ENCODE measurements around the gene ZNF385B.
A peak's percentile ranks its signal among the peaks of the same experiment; 100 is the strongest.

Gene ZNF385B

DNA sequence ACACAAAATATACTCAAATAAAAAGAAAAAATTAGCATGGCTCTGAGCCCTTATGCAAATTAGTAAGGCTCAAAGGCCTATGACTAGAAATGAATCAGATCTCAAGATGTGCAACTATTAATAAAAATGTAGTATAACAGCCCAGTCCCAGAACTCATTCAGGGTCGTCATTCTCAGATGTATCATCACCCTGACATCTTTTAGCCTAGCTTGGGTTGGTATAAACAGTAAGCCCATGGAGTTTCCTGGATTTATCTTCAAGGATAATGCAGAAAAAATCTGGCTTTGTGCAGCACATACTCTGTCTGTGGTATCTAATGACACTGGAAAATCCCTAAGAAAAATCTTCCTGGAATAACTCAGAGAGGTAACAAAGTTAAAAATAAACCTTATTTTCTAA lies 239.3 kb downstream of the ZNF385B start:
- in situ Hi-C loops (cut with HindIII; ENCODE audit: low pct_ligation_motif_present, low pct_unique_long_range_greater_than_20kb, low sequenced_read_pairs): no loop called here
- DNase-seq: no peak

DNA sequence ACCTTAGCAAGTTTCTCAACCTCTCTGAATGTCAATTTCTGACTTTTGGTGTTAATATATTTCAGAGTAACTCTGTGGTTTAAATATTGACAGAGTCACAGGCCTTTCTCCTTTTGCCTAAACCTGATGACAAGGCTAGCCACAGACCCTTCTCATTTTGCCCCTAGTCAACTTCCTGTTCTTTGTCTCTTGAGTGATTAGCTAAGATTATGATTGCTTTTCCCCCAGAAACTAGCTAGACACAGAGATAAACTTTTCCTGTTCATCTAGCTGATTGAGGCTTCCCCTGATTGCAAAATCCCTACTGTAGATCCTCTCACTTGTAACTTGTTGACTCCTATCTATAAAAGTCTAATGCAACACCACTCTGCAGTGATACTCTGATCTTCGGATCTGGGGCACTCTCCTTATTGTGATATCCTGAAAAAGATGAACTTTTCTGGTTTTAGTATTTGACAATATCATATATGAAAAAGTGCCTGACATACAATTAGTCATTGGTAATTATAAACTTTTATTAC lies 241.4 kb downstream of the ZNF385B start:
- in situ Hi-C loops (cut with HindIII; ENCODE audit: low pct_ligation_motif_present, low pct_unique_long_range_greater_than_20kb, low sequenced_read_pairs): no loop called here
- no peak for DNase-seq

DNA sequence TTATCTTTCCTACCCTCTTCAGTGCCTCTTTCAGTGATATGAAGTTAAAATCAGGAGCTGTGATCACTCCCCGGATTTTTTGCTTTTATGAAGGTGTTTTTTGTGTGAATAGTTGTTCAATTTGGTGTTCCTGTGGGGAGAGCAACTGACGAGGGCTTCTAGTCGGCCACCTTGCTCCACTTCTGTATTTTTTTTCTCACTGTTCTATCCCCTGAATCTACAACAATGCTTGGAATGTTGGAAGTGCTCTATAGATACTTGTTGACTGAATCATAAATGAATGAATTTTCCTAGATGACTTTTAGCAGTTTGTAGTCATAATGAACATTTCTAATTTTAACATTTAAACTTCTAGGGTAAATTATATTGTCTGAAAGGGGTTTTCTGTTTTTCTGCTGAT lies 247.3 kb downstream of the ZNF385B start:
- in situ Hi-C loops (cut with HindIII; ENCODE audit: low pct_ligation_motif_present, low pct_unique_long_range_greater_than_20kb, low sequenced_read_pairs): no loop called here
- DNase-seq: no peak

DNA sequence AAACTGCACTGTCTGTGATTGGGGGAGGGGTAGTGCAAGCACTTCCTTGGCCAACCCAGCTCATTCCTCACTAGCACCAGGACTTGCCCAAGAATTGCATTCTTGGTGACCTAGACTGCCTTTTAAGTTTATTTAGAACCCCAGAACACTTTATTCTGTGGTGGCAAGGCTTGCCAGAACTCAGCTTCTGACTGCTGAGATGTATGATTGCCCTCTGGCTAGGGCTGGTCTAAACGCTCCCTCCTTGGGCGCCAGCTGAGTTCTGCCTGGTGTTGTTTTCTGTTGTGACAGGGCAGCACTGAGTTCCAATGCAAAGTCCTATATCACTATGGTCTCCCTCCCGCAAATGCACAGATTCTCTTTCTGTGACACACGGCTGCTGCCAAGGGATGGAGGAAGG lies 247.7 kb downstream of the ZNF385B start:
- no peak for DNase-seq
- in situ Hi-C loops (cut with HindIII; ENCODE audit: low pct_ligation_motif_present, low pct_unique_long_range_greater_than_20kb, low sequenced_read_pairs): no loop called here

DNA sequence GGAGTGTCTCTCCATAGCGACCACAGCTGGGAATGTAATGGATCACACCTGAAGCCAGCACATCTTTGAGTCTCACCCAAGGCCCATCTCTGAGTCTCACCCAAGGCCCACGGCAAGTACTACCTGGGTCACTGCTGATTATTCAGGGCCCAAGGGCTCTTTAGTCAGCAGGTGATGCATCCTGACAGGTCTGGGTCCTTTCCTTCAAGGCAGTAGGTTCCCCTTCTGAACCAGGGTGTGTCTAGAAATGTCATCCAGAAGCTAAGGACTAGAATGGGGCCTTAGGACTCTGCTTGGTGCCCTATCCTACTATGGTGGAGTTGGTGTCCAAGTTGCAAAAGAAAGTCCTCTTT lies 248.1 kb downstream of the ZNF385B start:
- in situ Hi-C loops (cut with HindIII; ENCODE audit: low pct_ligation_motif_present, low pct_unique_long_range_greater_than_20kb, low sequenced_read_pairs): no loop called here

DNA sequence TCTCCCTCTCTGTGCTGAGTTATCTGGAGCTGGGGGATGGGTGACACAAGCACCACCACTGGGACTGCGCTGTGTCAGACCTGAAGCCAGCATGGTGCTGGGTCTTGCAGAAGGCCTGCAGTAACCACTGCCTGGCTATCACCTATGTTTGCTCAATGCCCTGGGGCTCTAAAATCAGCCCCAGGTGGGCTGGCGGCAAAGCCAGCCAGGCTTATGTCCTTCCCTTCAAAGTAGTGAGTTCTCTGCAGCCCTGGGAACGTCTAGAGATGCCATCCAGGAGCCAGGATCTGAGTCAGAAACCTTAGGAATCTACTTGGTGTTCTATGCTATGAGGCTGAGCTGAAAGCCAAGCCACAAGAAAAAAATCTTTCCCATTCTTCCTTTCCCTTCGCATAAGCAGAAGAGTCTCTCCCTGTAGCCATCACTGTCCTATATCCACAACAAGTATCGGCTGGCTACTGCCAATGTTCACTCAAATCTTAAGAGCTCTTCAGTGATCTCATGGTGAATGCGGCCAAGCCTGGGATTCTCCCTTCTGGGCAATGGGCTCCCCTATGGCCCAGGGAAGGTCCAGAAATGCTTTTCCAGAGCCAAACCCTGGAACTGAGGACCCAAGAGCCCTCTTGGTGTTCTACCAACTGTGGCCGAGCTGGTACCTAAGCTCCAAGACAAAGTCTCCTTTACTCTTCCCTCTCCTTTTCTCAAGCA lies 248.7 kb downstream of the ZNF385B start:
- DNase-seq: no peak
- in situ Hi-C loops (cut with HindIII; ENCODE audit: low pct_ligation_motif_present, low pct_unique_long_range_greater_than_20kb, low sequenced_read_pairs): no loop called here

More for the DNA sequence above, 248.1 kb downstream of the ZNF385B start:
- no peak for DNase-seq

DNA sequence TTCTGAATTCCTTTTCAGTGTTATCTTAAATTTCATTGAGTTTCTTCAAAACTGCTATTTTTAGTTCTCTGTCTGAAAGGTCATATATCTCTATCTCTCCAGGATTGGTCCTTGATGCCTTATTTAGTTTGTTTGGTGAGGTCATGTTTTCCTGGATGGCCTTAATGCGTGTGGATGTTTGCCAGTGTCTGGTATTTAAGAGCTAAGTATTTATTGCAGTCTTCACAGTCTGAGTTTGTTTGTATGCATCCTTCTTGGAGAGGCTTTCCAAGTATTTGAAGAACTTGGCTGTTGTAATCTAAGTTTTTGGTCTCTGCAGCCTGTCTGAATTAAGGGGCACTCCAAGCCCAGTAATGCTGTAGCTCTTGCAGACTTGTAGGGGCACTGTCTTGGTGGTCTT lies 249.3 kb downstream of the ZNF385B start:
- in situ Hi-C loops (cut with HindIII; ENCODE audit: low pct_ligation_motif_present, low pct_unique_long_range_greater_than_20kb, low sequenced_read_pairs): no loop called here
- no peak for DNase-seq

DNA sequence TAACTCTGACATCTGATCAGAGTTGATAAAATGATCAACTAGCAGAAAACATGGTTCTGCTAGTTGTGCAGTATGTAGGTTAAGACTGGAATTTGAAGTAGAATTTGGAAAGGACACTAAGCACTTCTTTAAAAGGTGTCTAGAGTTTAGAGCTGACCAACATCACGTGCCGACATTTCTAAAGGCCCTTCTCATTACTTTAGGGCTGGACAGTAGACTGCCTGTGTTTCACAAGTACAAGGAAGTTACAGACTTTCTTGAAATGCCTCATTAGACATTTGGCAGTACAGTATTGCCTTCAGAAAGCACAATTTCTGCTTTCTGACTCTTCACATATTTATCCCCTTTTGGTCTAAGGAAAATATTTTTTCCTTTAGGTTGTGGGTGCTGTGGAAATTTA lies 255.3 kb downstream of the ZNF385B start:
- in situ Hi-C loops (cut with HindIII; ENCODE audit: low pct_ligation_motif_present, low pct_unique_long_range_greater_than_20kb, low sequenced_read_pairs): no loop called here

DNA sequence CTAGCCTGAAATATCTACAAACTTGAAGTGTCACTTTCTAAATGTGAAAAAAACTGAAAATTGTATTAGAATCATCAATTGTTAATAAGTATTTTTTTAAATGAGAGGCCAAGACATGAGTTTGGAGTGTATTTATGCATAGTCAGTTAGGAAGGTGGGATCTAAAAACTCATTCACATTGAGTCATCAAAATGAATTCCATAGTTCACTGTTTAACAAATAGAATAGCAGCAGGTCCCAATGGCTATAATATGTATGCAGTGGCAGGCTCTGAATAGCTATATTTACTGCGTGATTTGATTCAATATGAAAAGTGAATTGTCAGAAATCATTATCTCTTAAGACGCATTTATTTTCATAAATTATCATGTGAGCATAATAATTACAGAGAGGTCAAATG lies 256.1 kb downstream of the ZNF385B start:
- DNase-seq: no peak
- in situ Hi-C loops (cut with HindIII; ENCODE audit: low pct_ligation_motif_present, low pct_unique_long_range_greater_than_20kb, low sequenced_read_pairs): no loop called here

More for the DNA sequence above, 255.3 kb downstream of the ZNF385B start:
- no peak for DNase-seq

DNA sequence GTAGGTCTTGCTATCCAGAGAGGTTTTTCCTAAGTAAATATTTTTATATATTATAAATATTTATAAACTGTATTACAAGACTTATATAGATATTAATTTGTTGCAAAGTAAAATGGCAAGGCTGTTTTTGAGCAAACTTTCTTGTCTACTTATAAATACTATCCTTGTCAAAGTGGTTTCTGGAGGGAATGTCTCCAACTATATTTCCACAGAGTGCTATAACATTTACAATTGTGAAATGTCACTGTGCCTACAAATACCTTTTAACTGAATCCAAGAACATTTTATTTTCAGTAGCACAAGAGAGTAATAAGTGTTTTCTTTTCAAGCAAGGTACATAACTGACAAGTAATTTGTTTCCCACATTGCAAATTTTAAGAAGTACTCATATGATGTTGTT lies 256.8 kb downstream of the ZNF385B start:
- in situ Hi-C loops (cut with HindIII; ENCODE audit: low pct_ligation_motif_present, low pct_unique_long_range_greater_than_20kb, low sequenced_read_pairs): no loop called here
- no peak for DNase-seq

DNA sequence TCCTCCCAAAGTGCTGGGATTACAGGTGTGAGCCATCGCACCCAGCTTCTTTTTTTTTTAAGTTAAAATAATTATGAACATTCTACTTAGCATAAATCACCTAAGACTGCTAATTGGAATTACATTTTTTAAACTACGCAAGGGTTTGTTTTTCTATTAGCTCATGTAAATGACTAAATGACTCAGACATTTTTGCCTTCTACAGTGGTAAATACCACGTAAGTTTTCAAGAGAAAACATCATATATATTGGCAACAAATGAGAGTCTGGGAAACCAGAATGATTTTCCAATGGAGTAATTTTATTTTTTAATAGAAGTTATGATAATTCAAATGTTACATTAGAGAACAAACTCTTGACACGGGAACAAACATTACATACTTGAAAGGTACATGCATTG lies 259.0 kb downstream of the ZNF385B start:
- in situ Hi-C loops (cut with HindIII; ENCODE audit: low pct_ligation_motif_present, low pct_unique_long_range_greater_than_20kb, low sequenced_read_pairs): no loop called here

DNA sequence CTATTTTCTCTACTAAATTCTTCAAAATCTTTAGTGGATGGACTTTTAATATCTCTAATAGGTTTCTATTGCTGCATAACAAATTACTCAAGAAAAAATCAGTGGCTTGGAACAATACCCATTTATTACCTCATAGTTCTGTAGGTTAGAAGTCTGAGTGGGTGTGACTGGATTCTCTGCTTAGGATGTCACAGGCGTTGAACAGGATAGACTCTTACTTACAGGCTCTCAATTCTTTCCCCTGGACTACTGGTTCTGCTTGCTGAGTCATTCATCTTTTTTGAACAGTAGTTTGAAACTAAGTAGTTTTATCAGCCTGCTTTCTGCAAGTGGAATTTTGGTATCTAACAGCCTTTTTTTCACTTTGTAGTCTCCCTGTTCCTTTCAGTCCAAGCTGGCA lies 265.4 kb downstream of the ZNF385B start:
- in situ Hi-C loops (cut with HindIII; ENCODE audit: low pct_ligation_motif_present, low pct_unique_long_range_greater_than_20kb, low sequenced_read_pairs): no loop called here

More for the DNA sequence above, 259.0 kb downstream of the ZNF385B start:
- DNase-seq: no peak

DNA sequence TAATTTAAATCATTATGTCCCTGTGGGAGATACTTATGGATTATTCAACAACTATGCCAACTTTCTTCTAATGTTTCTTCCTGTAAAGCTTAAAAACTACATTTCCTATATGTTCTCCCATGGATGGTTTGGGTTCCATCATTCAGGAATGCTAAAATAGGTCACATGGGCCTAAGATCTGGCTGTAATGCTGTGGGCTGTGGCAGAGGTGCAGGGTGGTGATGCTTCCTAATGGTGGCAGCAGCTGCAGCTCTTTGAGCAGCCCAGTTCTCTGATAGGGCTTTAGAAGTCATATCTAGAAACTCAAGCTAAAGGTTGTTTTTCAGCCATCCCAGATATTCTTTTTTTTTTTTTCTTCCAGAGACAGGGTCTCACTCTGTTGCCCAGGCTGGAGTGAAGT lies 266.1 kb downstream of the ZNF385B start:
- in situ Hi-C loops (cut with HindIII; ENCODE audit: low pct_ligation_motif_present, low pct_unique_long_range_greater_than_20kb, low sequenced_read_pairs): no loop called here
- DNase-seq: peak; percentile 8

More for the DNA sequence above, 265.4 kb downstream of the ZNF385B start:
- no peak for DNase-seq

DNA sequence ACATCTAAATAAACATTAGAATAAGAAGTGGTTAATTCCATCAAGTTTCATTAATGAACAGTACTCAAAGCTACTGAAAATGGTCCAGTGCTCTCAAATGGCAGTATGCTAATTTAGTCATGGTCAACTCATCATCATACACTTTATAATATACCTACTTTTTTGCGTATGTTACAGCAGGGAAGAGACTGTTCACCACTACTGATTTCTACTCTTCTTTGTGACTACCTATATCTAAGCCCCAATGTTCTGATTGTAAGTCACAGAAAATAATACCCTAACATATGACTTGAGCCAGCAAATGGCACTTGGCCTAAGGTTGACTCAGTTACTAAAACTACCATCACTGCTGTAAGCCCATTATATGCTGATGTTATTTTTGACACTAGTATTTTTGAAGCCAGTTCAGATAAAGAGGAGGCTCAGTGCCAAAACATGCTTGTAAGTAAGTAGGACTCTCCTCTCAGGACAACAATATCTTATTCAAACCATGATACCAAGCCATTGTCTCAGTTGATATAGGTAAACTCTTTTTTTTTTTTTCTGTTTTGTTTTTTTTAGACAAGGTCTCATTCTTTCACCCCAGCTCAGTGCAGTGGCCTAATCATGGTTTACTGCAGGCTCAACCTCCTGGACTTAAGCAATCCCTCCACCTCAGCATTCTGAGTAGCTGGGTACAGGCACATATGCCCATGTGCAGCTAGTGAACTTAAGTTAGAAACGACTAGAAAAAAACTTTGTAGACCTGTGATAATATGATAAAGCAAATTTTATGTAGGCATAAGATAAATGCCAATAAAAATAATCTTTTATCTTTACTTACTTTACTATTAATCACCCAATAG lies 266.9 kb downstream of the ZNF385B start:
- in situ Hi-C loops (cut with HindIII; ENCODE audit: low pct_ligation_motif_present, low pct_unique_long_range_greater_than_20kb, low sequenced_read_pairs): no loop called here
- no peak for DNase-seq

DNA sequence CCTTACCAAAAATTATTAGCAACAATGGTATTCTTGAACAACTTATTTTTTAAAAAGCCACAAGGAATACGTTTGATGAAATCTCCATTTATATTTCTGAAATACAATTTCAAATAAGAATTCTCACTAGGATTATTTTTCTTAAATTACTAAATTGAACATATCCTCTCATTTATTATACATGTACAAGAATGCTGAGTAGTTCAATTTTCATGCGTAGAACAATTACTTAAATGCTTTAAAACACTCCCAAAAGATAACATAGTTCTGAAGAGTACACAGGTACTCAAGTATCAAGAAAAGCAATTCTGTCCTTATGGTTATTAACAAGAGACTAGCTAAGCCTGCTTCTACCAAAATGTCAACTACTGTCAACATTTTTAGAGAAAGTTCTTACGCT lies 268.1 kb downstream of the ZNF385B start:
- in situ Hi-C loops (cut with HindIII; ENCODE audit: low pct_ligation_motif_present, low pct_unique_long_range_greater_than_20kb, low sequenced_read_pairs): no loop called here
- DNase-seq: no peak

DNA sequence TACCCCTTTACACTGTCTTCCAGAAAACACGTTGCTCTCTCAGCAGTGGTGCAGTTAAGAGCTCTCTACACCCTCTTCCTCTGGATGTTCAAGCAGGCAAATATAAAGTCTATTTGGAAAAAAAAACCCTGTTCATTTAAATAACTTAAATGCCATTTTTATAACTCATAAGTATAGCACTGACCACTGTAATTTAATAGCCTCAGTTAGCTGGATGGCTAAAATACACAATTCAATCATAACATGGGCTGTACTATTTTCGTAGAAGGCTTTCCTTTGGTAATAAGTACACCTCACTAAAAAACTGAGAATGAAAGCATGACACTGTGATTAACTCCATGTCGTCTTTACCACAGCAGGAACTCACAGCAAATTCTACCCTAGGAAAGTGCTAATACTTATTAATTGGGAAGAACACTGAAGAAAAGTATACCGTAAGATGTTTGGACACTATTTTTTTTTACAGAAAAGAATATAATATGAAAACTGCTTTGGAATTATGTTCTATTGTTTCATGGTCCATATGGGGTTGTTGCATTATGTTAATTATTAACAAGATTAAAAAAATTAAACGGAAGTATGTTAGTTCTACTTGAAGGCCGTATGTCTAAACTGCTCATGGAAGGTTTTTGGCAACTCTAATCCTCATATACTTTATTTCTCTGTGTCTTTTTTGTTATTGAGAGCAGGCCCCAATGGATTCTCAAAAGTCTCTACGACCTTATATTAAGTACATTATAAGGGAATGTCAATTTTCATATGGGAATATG lies 269.1 kb downstream of the ZNF385B start:
- DNase-seq: no peak
- in situ Hi-C loops (cut with HindIII; ENCODE audit: low pct_ligation_motif_present, low pct_unique_long_range_greater_than_20kb, low sequenced_read_pairs): no loop called here

DNA sequence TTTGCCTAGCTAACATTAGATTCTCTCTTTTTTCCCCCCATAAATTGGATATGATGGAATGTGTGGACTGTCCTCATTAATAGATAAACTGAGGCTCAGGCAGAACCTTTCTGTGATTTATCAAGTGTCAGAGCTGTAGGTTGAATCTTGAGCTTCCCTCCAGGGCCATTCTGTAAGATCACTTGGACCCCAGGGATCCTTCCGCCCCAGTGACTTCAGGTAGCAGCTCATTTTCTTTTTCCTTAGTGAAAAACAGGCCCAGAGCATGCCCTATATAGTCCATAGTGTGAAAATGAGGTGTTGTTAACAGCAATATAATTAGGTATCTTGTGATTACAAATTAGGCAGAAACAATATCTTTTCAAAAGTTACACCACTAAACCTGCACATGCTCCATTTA lies 269.7 kb downstream of the ZNF385B start:
- in situ Hi-C loops (cut with HindIII; ENCODE audit: low pct_ligation_motif_present, low pct_unique_long_range_greater_than_20kb, low sequenced_read_pairs): no loop called here
- no peak for DNase-seq

DNA sequence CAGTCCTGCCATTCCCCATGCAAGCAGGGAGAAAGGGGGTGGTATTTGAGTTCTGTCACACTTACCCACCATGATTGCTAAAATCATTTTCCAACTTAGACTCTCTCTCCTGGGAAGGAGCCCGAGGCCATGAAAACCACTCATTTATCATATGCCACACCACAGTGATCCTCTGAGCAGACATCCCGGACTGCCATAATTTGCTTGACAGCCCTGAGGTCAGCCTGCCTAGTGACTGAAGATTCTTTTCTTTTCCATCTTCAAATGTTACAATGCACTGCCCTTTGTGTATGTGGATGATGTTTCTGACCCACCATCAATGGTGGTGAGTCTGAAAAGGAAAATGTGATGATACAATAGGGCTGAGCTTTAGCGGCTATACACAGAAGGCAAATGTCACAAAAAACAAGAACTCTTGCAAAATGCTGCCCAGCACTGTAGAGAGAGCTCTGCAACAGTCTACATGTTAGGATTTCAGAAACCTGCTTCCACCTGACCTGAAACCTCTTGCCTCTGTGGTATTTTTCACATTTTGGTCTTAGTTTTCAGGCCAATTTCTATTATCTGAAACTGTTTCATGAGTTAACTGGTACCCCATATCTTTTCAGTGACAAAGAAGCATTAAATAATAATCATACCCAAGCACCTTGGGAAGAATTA lies 272.8 kb downstream of the ZNF385B start:
- no peak for DNase-seq
- in situ Hi-C loops (cut with HindIII; ENCODE audit: low pct_ligation_motif_present, low pct_unique_long_range_greater_than_20kb, low sequenced_read_pairs): no loop called here

DNA sequence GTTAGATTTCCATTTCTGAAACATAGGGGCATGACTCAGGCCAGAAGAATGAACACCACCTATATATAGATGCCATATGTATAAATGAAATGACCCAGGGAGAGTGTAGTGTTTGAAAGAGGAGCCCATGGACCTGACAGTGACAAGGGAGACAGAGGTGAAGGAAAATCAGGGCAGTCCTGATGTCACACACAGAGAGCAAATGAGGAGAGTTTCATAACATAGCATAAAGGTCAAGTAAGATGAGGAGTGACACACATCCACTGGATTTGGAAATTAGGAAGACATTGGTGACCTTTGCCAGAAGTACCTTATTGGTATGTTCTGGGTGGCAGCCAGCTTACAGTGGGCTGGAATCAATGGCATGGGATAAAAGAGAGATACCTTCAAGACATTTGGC lies 276.7 kb downstream of the ZNF385B start:
- no peak for DNase-seq

More for the DNA sequence above, 276.7 kb downstream of the ZNF385B start:
- in situ Hi-C loops (cut with HindIII; ENCODE audit: low pct_ligation_motif_present, low pct_unique_long_range_greater_than_20kb, low sequenced_read_pairs): no loop called here
